Measurements from ENCODE around the gene MEX3A. TPM values are rescaled to one million over a fixed set of nuclear protein-coding genes. Genes with fewer than 3 reads are reported as not detected.

Gene MEX3A
- total and polyA plus RNA-seq, 4 donors, result 0.26 to 8.1 (median 1.1) TPM

- no peak overlapping the region for H3K27ac ChIP-seq (ENCODE audit: low read depth in 1 of 2, low read length in 1 of 2)
- TF ChIP-seq CTCF (IDR thresholded peaks at IDR 0.05; ENCODE audit: control extremely low read depth, extremely low read depth), result no peak
- no peak overlapping the region for H3K4me3 ChIP-seq
- no peaks in the 10 kb centered on the region for H3K9me3 ChIP-seq (ENCODE audit: control insufficient read depth in 4 of 4, insufficient read depth in 3 of 4, low read length in 3 of 4)
- no peak for ATAC-seq (ENCODE audit: insufficient read depth, low FRiP score)
- WGBS, 2 donors, result 65 to 76% methylated on average over 4 of the region's 4 CpGs
- peaks cover 0 to 7% (median 2%) of the 10 kb centered on the region in 4 donors for H3K36me3 ChIP-seq (ENCODE audit: control insufficient read depth in 4 of 4, insufficient read depth in 4 of 4, low read length in 4 of 4)
- H3K9ac ChIP-seq (ENCODE audit: insufficient read depth in 1 of 2, low read length in 2 of 2), result no peak overlapping the region
- H3K4me1 ChIP-seq (ENCODE audit: control insufficient read depth in 5 of 5, insufficient read depth in 5 of 5, low read length in 5 of 5), result peaks cover 14 to 52% (median 33%) of the 10 kb centered on the region in 5 donors
- no peaks in the 10 kb centered on the region for H3K27me3 ChIP-seq (ENCODE audit: control insufficient read depth in 3 of 3, insufficient read depth in 3 of 3, low read length in 2 of 3)
- no peak for DNase-seq
Measured at GRCh38 chr1:156100205-156100995, 18.1 kb upstream of the MEX3A start.

GRCh38 chr1:156099282-156099681 is 17.0 kb upstream of the MEX3A start:
- Histone ChIP-seq H3K27ac (ENCODE audit: low read depth in 1 of 2, low read length in 1 of 2) (no peak overlapping the region), H3K27me3 (ENCODE audit: control insufficient read depth in 3 of 3, insufficient read depth in 3 of 3, low read length in 2 of 3) (no peaks in the 10 kb centered on the region), H3K9ac (ENCODE audit: insufficient read depth in 1 of 2, low read length in 2 of 2) (no peak overlapping the region), H3K9me3 (ENCODE audit: control insufficient read depth in 4 of 4, insufficient read depth in 3 of 4, low read length in 3 of 4) (no peaks in the 10 kb centered on the region), H3K4me3 (no peak overlapping the region), H3K36me3 (ENCODE audit: control insufficient read depth in 4 of 4, insufficient read depth in 4 of 4, low read length in 4 of 4) (peaks cover 0 to 7% (median 3%) of the 10 kb centered on the region in 4 donors), H3K4me1 (ENCODE audit: control insufficient read depth in 5 of 5, insufficient read depth in 5 of 5, low read length in 5 of 5) (peaks cover 8 to 41% (median 22%) of the 10 kb centered on the region in 5 donors)
- TF ChIP-seq CTCF (IDR thresholded peaks at IDR 0.05; ENCODE audit: control extremely low read depth, extremely low read depth), result no peak
- WGBS, 2 donors, result 84 to 92% methylated on average over 3 of the region's 3 CpGs
- ATAC-seq (ENCODE audit: insufficient read depth, low FRiP score) (no peak), DNase-seq (no peak)

- no peak overlapping the region for H3K9ac ChIP-seq (ENCODE audit: insufficient read depth in 1 of 2, low read length in 2 of 2)
- ATAC-seq (ENCODE audit: insufficient read depth, low FRiP score) (no peak), DNase-seq (no peak)
- H3K4me1 ChIP-seq (ENCODE audit: control insufficient read depth in 5 of 5, insufficient read depth in 5 of 5, low read length in 5 of 5), result peaks cover 8 to 36% (median 17%) of the 10 kb centered on the region in 5 donors
- H3K27me3 ChIP-seq (ENCODE audit: control insufficient read depth in 3 of 3, insufficient read depth in 3 of 3, low read length in 2 of 3), result no peaks in the 10 kb centered on the region
- H3K36me3 ChIP-seq (ENCODE audit: control insufficient read depth in 4 of 4, insufficient read depth in 4 of 4, low read length in 4 of 4), result peaks cover 0 to 11% (median 3%) of the 10 kb centered on the region in 4 donors
- TF ChIP-seq CTCF (IDR thresholded peaks at IDR 0.05; ENCODE audit: control extremely low read depth, extremely low read depth), result no peak
- WGBS, 2 donors, result 85 to 96% methylated on average over 2 of the region's 2 CpGs
- no peak overlapping the region for H3K27ac ChIP-seq (ENCODE audit: low read depth in 1 of 2, low read length in 1 of 2)
- no peak overlapping the region for H3K4me3 ChIP-seq
- H3K9me3 ChIP-seq (ENCODE audit: control insufficient read depth in 4 of 4, insufficient read depth in 3 of 4, low read length in 3 of 4), result no peaks in the 10 kb centered on the region
Measured at GRCh38 chr1:156098784-156099183, 16.5 kb upstream of the MEX3A start.
